Forelimb muscle (tissue), 1 donor: Measurements from ENCODE around the gene ALK. TPM values are rescaled to one million over a fixed set of nuclear protein-coding genes. Genes with fewer than 3 reads are reported as not detected.

Source experiments
- DNase-seq: peaks from one replicate; pipeline ENCODE4 v3.0.0-alpha.2; 2013; ENCODE audit warnings: low read depth
- polyA plus RNA-seq: library from polyadenylated mRNA; unstranded; fragments of 120-200 nt; gene quantifications from one replicate; pipeline ENCODE4 v1.2.1, GENCODE V29; 2013; ENCODE audit not compliant: insufficient read length

The ALK gene
- polyA plus RNA-seq, 1 donor, result 0.03 TPM

DNA sequence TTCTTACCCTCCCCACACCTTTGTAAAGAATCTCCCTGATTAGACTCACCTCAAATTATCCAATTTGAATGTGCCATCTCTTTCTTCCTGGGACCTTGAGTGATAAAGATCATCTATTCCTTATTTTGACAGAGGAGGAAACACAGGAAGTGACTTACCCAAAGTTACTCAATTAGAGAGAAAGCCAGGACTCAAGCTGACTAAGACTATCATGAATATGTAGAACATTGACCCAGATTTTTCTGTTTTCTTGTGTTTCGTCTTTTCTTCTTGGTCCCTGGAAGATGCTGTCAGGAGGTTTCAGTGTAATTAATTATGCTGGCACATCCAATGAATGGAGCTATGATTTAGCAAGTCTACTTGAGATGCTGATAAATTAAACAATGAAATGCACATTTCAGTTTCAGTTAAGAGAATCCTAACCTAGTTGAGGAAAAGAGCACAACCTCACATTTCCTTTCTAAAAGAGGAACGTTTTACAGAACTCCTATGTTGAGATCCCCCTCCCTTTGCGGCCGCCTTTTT lies 425.8 kb downstream of the ALK start:
- DNase-seq, result no peak

DNA sequence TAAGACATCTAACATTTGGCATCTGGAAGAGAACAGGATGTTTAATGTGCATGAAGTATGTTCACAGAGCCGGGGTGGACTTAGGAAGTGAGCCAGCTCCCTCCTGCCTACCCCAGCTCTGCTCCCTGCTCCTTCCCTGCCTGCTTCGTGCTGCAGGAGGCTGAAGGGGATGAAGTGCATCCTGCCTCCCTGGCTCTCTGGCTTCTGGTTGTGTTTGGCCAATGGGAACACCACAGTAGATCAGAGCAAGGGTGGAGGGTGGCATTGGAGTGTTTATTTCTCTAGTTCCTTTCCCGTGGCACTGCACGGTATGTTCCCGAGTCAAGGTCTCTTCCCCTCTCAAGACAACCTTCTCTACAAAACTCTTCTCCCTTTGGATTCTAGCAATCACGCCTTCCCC lies 426.3 kb downstream of the ALK start:
- DNase-seq, result no peak

GRCh38 chr2:29492701-29493100 lies 428.7 kb downstream of the ALK start:
- DNase-seq, result no peak

GRCh38 chr2:29490045-29490444 lies 431.3 kb downstream of the ALK start:
- no peak for DNase-seq

DNA sequence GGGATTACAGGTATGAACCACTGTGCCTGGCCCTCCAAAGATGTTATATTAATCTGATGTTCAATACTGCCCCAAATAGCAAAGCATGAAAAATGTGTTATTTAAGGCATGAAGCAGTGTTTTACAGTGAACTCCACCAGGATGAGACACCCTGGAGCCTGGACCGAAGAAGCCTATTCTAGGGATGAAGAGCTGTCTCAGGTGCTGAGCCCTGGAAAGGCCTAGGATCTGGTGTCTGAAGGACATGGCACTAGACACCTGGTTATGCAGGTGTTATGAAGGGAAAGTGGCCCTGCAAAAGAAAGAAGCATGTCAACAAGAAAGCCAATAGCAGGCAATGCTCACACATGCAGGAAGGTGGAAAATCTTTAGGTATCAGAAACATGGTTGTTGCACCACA lies 431.8 kb downstream of the ALK start:
- DNase-seq, result no peak

DNA sequence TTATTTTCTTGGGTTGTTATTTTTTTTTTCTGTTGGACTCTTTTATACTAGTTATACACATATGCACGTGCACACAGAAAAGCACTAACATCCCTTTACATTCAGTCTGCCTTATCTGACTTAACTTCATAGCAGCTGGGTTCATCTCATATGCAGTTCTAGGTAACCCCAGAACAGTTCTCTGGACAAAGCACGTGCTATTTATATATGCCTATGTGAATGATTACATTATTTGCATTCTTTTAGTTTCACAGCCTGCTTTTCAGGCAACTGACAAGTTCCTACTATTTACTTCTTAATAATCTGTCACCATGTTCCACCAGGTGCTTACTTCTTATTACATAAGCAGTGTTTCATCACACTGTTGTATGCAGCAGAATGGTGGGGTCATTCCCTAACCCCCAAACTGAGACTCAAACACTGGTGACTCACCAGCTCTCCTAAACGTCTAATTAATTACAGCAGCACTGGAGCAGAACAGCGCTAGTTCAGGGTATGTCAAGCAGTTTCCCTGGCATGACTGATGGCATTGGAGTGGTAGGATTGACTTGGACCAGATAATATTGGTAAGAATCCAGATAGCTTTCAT lies 433.3 kb downstream of the ALK start:
- DNase-seq, result no peak

DNA sequence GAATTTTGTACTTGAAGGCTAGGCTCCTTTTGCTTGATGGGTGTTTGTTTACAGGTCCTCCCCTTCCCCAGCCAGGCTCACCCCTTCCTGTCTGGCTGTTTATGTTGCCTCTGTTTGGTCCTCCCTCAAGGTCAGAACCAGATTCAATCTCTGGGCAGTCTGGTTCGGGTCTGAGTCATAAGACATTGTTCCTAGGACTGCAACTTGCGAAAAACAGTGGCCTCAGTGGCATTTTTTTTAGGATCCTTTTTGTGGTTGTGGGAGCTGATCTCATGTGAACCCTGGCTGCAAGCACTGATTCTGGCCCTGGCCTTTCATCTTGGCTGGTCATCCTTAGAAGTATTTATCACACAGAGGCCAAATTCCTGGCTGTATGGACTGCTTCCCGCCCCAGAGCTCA lies 435.8 kb downstream of the ALK start:
- DNase-seq, result no peak

- DNase-seq, result no peak
Observed at GRCh38 chr2:29485117-29485516, 436.3 kb downstream of the ALK start.

DNA sequence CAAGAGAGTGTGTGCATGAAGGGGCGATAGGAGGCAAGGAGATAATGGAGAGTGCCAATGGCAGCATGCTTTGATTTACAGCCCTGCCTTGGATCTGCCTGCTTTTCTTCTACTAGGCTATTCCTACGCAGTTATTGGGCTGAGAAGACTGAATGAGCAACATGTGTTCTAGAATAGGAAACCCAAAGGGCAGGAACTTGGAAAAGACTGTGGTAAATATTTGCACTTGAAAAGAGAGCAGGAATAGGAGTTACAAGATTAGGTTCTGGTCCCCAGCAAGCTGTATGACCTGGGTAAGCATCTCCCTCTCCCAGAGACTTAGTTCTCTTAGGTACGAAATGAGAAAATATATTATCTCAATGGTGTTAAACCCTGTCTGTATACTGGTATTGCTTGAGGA lies 438.5 kb downstream of the ALK start:
- DNase-seq, result no peak

DNA sequence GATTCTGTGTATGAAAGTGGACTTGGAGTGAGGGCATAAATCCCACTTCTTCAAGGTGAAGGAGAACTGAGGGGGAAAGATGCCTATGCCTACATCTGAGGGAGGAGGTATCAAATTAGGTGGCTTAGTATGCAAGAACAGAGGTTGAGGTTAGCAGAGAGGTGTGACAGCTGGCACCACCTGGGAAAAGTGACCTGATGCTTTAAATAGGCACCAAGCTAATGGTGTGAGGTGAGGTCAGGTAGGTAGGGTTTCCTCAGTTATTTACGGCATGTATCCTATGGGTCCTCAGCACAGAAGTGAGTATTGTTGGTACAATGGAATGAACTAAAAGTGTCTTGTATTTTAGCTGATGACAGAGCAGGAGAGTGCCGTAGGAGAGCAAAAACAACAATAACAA lies 439.0 kb downstream of the ALK start:
- no peak for DNase-seq

DNA sequence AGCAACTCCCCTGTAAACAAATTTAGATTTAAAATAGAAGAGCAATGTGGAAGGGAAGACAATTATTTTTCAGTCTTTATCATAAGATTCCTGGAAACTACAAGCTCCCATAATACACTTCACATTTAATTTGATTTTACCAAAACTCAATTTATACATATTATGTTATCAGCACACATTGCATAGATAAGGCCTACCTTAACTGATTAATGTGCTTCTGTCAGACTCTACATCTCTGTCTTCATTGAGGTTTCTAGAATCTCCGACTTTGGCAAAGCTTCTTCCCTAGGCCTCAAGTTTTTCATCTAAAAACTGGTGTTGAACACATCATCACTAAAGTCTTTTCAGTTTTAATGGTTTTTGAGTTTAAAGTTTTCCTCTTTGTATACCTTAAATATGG lies 440.1 kb downstream of the ALK start:
- no peak for DNase-seq

DNA sequence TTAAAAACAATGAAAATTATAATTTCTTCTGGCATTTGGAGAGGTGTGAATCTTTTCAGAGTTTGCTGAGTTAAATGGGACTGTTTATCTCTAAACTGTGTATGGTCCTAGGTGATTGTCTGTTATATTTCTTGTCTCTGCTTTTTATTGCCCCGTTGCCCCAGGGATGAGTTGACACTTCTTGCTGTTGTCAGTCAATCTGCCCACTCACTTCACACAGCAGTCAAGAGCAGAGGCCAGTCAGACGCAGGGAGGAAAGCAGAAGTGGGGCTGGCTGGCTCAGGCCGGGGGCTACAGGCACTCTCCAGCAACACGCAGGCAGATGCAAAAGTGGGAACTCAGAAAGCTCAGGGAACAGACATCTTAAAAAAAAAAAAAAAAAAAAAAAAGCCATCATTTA lies 441.0 kb downstream of the ALK start:
- no peak for DNase-seq

DNA sequence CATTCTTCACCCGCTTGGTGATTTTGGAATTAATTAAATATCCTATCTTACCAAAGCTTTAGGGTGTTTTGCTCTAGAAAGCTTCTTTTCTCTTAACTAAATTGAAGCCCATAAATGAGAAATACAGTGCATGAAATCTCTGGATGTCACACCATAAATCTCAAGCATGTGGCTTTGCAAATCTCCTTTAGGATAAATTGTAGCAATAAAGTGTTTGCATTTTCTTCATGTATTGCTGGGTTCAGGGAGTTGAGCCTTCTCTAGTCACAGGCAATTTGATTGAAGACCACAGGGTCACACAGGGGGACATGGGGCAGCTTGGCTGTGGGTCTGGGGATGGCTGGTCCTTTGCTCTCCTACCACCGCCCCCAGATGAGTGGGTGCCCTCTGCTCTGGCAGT lies 442.0 kb downstream of the ALK start:
- no peak for DNase-seq

GRCh38 chr2:29478641-29479040 lies 442.7 kb downstream of the ALK start:
- DNase-seq, result no peak

- no peak for DNase-seq
Observed at GRCh38 chr2:29477186-29477585, 444.2 kb downstream of the ALK start.

- no peak for DNase-seq
Observed at GRCh38 chr2:29475499-29475898, 445.9 kb downstream of the ALK start.

DNA sequence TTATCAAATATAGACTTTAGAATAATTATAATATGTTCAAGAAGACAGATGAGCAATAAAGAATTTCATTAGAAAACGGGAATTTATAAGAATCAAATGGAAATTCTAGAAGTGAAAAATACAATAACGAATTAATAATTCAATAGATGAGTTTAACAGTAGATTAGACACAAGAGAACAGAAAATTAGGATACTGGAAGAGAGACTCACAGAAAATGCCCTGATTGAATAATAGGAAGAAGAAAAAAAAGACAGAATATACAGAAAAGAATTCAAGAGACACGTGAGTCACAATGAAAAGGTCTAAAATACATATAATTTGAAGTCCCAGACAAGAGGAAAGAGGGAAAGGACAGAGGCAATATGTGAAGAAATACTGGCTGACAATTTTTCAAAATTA lies 451.4 kb downstream of the ALK start:
- no peak for DNase-seq

- DNase-seq, result no peak
Observed at GRCh38 chr2:29469516-29469915, 451.9 kb downstream of the ALK start.

DNA sequence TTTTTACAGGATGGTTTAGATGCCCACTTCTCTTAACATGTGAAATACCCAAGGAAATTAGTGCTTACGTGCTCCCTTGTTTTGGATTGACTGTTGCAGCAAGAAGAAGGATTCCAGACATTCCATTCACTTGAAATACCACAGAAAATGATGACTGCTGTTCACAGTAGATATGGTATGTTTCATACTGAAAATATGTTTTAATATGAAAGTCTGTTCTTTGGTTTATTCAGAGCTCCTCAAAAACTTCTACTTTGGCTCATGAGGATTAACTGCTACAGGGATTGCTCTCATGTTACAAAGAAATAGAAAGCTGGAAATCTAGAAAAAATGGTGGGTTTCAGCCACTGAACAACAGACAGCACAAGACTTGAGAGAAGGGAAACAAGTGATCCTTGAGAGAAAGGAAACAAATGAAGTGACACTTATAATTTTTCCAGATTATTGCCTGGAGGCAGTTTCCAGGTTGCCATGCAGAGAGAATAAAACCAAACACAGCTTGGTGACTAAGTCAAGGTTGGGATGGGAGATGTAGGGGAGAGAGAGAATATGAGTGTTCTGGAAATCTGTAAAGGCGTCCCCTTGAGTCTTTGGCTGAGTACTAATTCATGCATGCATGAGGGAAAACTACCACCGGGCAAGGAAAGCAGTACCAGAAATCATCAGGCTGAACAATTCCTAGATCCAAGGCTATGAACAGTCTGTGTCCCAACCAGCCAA lies 458.0 kb downstream of the ALK start:
- DNase-seq, result no peak

DNA sequence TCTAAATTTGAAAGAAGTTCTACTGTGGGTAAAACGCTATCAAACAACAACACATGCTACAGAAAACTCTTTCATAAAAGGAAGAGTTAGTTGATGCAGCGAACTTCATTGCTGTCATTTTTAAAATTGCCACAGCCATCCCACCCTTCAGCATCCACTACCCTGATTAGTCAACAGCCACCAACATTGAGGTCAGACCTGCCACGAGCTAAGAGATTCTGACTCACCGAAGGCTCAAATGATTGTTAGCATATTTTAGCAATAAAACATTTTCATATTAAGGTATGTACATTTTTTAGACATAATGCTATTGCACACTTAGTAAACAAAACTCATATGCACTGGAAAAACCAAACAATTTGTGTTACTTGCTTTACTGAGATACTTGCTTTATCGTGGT lies 459.1 kb downstream of the ALK start:
- no peak for DNase-seq

GRCh38 chr2:29460190-29460589 lies 461.2 kb downstream of the ALK start:
- DNase-seq, result no peak

DNA sequence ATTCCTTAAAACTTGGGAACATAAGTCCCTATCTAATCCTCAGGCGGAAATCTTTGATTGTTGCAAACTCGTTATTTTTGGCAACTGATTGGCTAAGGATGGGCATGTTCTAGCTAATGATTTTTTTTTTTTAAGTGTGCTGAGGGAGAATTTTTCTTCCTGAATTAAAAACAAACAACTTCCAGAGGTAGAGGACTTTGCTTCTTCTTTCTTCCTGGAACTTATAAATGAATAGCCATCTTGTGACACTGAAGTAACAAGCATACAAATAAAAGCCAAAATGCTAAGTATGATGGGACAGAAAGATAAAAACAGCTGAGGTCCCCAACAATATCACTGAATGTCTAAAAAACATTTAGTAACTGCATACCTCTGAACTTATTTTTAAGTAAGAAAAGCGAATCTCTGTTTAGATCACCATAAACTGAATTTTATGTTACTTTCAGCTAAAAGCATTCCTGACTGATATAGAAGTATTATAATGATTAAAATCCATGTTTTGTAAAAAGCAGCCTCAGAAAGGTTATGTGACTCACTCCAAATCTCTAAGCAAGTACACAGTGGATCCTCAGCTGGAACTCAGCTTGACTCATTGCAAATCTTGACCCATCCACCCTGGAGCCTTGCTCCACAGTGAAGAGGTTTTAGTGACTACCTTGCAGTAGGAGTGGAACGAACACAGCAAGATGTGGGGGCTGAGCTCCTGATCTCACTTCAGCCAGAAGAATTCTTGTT lies 461.8 kb downstream of the ALK start:
- DNase-seq, result no peak

DNA sequence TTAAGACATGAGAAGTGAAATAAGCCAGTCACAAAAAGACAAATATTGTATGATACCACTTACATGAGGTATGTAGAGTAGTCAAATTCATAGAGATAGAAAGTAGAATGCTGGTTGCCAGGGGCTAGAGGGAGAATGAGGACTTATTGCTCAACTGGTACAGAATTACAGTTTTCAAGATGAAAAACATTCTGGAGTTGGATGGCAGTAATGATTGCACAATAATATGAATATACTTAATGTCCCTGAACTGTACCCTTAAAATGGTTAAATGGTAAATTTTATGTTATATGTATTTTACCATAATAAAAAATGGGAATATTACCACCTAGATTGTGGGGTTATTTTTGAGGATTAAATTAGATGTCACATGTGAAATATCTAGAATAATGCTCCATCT lies 465.0 kb downstream of the ALK start:
- DNase-seq, result no peak
